ENCODE results near the gene FOCAD.

The FOCAD gene

DNA sequence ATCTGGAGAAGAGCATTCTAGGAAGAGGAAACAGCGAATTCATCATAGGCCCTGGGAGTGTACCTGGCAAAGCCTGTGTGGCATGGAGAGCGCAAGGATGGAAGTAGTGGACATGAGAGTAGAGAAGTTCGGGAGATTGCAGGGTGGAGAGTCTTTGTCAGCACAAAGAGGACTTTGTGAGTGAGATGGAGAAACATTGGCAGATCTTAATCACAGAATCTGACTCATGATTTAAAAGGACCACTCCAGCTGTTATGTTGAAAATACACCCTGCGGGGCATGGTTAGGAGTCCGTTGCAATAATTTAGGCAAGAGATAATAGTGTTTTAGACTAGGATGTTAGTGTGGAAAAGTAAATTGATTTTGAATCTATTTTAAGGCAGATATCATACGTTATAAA is 230.5 kb downstream of the FOCAD start:
- no peak overlapping the region for H2BK5ac ChIP-seq (ENCODE audit: low read depth, low read length, poor library complexity, severe bottlenecking)

DNA sequence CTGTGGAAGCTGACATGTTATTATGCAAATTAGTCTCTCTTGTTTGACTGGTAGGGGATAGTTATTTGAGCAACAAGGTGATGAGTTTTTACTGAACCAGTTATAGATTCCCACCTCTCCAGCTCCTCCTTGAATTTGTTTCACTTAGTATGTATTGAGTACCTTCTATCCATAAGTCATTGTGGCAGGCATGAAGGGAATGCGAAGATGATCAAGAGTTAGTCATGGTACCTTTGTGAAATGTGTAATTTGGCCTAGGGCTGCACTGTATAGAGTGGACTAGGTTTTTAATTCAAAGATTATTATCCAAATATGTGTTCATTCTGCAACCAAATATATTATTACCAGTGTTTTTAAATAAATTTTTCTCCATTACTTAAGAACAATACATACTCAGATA is 237.3 kb downstream of the FOCAD start:
- Histone ChIP-seq H3K27ac (ENCODE audit: low read length, poor library complexity, severe bottlenecking) (no peak overlapping the region), H4K91ac (ENCODE audit: low read length) (no peak overlapping the region)

More for the DNA sequence above, 230.5 kb downstream of the FOCAD start:
- no peak overlapping the region for H3K18ac ChIP-seq (ENCODE audit: low read depth in 1 of 2, low read length in 2 of 2)
- 94% methylated on average over 5 of the region's 6 CpGs for WGBS
- H3K9ac ChIP-seq (ENCODE audit: low read length) = no peak overlapping the region
- no peak overlapping the region for H4K91ac ChIP-seq (ENCODE audit: low read length)
- DNase-seq = no peak
- H3K4me3 ChIP-seq (ENCODE audit: insufficient read depth in 1 of 2, low read depth in 1 of 2, low read length in 2 of 2) = no peak overlapping the region
- no peak overlapping the region for H2AK5ac ChIP-seq (ENCODE audit: low read length, severe bottlenecking)
- H3K27ac ChIP-seq (ENCODE audit: low read length, poor library complexity, severe bottlenecking) = no peak overlapping the region
- H4K8ac ChIP-seq (ENCODE audit: low read length) = no peak overlapping the region
- no peaks in the 10 kb centered on the region for H3K27me3 ChIP-seq (ENCODE audit: control insufficient read depth in 1 of 2, insufficient read depth in 1 of 2, low read length in 2 of 2)
- H2BK120ac ChIP-seq (ENCODE audit: low read depth, low read length) = no peak overlapping the region
- no peak overlapping the region for H2AFZ ChIP-seq (ENCODE audit: low read depth, low read length)
- H3K4me2 ChIP-seq (ENCODE audit: low read length, poor library complexity, severe bottlenecking) = no peak overlapping the region
- H3K36me3 ChIP-seq (ENCODE audit: control insufficient read depth in 1 of 2, insufficient read depth in 2 of 2, low read depth in 1 of 2, low read length in 2 of 2) = peaks cover 3 to 84% of the 10 kb centered on the region in 2 experiments
- no peak overlapping the region for H2BK15ac ChIP-seq (ENCODE audit: low read depth, poor library complexity, severe bottlenecking)
- no peaks in the 10 kb centered on the region for H3K79me1 ChIP-seq (replicated peaks; ENCODE audit: low read length, poor library complexity, severe bottlenecking)
- H3K4me1 ChIP-seq (ENCODE audit: control insufficient read depth, insufficient read depth, low read depth, low read length) = no peaks in the 10 kb centered on the region
- peaks cover 5% of the 10 kb centered on the region for H3K9me3 ChIP-seq (ENCODE audit: control insufficient read depth, low read length)
- H3K23ac ChIP-seq (ENCODE audit: low read length in 2 of 2) = no peak overlapping the region
- no peak overlapping the region for H2BK12ac ChIP-seq (ENCODE audit: low read length in 2 of 2)
- no peak overlapping the region for H3K4ac ChIP-seq (ENCODE audit: low read depth in 1 of 2, low read length in 2 of 2)
- no peak overlapping the region for H3K14ac ChIP-seq (ENCODE audit: low read length in 2 of 2)

DNA sequence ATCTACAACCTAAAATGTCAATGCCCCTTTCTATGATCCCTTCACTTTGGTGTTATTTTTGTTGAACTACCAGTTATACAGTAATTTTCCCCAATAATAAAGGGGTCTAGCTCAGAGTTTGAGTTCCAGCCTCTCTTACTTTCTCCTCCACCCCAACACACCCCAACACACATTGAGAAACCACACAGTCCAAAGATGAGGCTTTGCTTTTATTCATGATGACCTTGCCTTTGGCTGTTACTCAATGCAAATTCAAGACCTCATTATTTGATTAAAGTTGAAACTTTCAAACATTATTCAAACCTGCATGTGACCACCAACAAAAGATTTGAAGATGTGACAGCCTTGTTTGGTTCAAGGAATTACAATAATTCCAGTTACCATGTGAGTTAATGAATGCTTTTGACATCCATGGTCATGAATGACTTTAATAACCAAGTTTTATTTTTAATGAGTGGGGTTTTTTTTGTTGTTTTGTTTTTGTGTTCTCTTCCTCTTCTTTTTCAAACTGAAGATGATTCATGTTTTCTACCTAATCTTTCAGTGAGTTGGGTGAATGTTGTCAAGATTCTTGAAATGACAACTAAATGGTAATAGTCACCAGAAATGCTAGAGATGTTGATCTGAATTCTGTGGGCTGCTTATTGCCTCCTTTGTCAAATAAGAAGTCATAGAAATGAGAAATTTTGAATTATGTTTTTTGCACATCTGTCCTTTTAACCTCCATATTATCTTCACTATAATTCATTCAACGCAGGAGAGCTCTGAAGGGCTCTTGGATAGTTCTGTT is 241.4 kb downstream of the FOCAD start:
- Histone ChIP-seq H3K14ac (ENCODE audit: low read length in 2 of 2) (no peak overlapping the region), H2BK12ac (ENCODE audit: low read length in 2 of 2) (no peak overlapping the region), H2AFZ (ENCODE audit: low read depth, low read length) (no peak overlapping the region), H4K8ac (ENCODE audit: low read length) (no peak overlapping the region), H3K23ac (ENCODE audit: low read length in 2 of 2) (no peak overlapping the region), H3K18ac (ENCODE audit: low read depth in 1 of 2, low read length in 2 of 2) (no peak overlapping the region), H2AK5ac (ENCODE audit: low read length, severe bottlenecking) (no peak overlapping the region), H2BK5ac (ENCODE audit: low read depth, low read length, poor library complexity, severe bottlenecking) (no peak overlapping the region), H3K36me3 (ENCODE audit: control insufficient read depth in 1 of 2, insufficient read depth in 2 of 2, low read depth in 1 of 2, low read length in 2 of 2) (peaks cover 2 to 60% of the 10 kb centered on the region in 2 experiments), H3K9me3 (ENCODE audit: control insufficient read depth, low read length) (no peaks in the 10 kb centered on the region), H3K27ac (ENCODE audit: low read length, poor library complexity, severe bottlenecking) (no peak overlapping the region), H3K4me2 (ENCODE audit: low read length, poor library complexity, severe bottlenecking) (no peak overlapping the region), H3K4ac (ENCODE audit: low read depth in 1 of 2, low read length in 2 of 2) (no peak overlapping the region), H2BK120ac (ENCODE audit: low read depth, low read length) (no peak overlapping the region), H3K4me1 (ENCODE audit: control insufficient read depth, insufficient read depth, low read depth, low read length) (no peaks in the 10 kb centered on the region), H3K4me3 (ENCODE audit: insufficient read depth in 1 of 2, low read depth in 1 of 2, low read length in 2 of 2) (no peak overlapping the region), H3K9ac (ENCODE audit: low read length) (no peak overlapping the region), H3K79me1 (replicated peaks; ENCODE audit: low read length, poor library complexity, severe bottlenecking) (no peaks in the 10 kb centered on the region), H4K91ac (ENCODE audit: low read length) (no peak overlapping the region), H2BK15ac (ENCODE audit: low read depth, poor library complexity, severe bottlenecking) (no peak overlapping the region), H3K27me3 (ENCODE audit: control insufficient read depth in 1 of 2, insufficient read depth in 1 of 2, low read length in 2 of 2) (no peaks in the 10 kb centered on the region)
- DNase-seq = no peak
- no CpG with 5 or more reads among the region's 1 CpG for WGBS

More for the DNA sequence above, 237.3 kb downstream of the FOCAD start:
- Histone ChIP-seq H2AK5ac (ENCODE audit: low read length, severe bottlenecking) (no peak overlapping the region), H3K4ac (ENCODE audit: low read depth in 1 of 2, low read length in 2 of 2) (no peak overlapping the region), H3K4me1 (ENCODE audit: control insufficient read depth, insufficient read depth, low read depth, low read length) (no peaks in the 10 kb centered on the region), H3K27me3 (ENCODE audit: control insufficient read depth in 1 of 2, insufficient read depth in 1 of 2, low read length in 2 of 2) (no peaks in the 10 kb centered on the region), H2BK5ac (ENCODE audit: low read depth, low read length, poor library complexity, severe bottlenecking) (no peak overlapping the region), H2BK15ac (ENCODE audit: low read depth, poor library complexity, severe bottlenecking) (no peak overlapping the region), H2BK120ac (ENCODE audit: low read depth, low read length) (no peak overlapping the region), H3K79me1 (replicated peaks; ENCODE audit: low read length, poor library complexity, severe bottlenecking) (no peaks in the 10 kb centered on the region), H3K4me3 (ENCODE audit: insufficient read depth in 1 of 2, low read depth in 1 of 2, low read length in 2 of 2) (no peak overlapping the region), H3K9ac (ENCODE audit: low read length) (no peak overlapping the region), H3K14ac (ENCODE audit: low read length in 2 of 2) (no peak overlapping the region), H2AFZ (ENCODE audit: low read depth, low read length) (no peak overlapping the region), H3K23ac (ENCODE audit: low read length in 2 of 2) (no peak overlapping the region), H2BK12ac (ENCODE audit: low read length in 2 of 2) (no peak overlapping the region), H3K9me3 (ENCODE audit: control insufficient read depth, low read length) (peaks cover 5% of the 10 kb centered on the region), H3K36me3 (ENCODE audit: control insufficient read depth in 1 of 2, insufficient read depth in 2 of 2, low read depth in 1 of 2, low read length in 2 of 2) (peaks cover 3 to 63% of the 10 kb centered on the region in 2 experiments), H3K18ac (ENCODE audit: low read depth in 1 of 2, low read length in 2 of 2) (no peak overlapping the region), H3K4me2 (ENCODE audit: low read length, poor library complexity, severe bottlenecking) (no peak overlapping the region), H4K8ac (ENCODE audit: low read length) (no peak overlapping the region)
- DNase-seq = no peak
- WGBS = no CpG with 5 or more reads among the region's 1 CpG

DNA sequence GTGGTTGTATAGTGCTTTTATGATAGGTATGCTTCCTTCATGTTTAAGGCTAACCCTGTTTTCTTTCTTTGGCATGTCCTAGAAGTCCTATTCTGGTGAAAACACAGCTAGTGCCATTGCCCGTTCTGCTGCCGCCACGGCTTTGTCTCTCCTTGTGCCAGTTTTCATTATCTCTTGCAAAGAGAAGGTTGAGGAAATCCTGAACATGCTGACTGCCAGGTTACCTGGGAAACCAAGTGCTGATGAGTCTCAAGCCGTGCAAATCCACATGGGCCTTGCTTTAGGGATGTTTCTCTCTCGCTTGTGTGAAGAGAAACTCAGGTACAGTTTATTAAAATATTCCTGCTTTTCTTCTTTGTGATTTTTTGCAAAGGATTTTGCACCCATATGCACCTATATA is 245.2 kb downstream of the FOCAD start:
- Histone ChIP-seq H3K27ac (ENCODE audit: low read length, poor library complexity, severe bottlenecking) (no peak overlapping the region), H3K4ac (ENCODE audit: low read depth in 1 of 2, low read length in 2 of 2) (no peak overlapping the region), H3K27me3 (ENCODE audit: control insufficient read depth in 1 of 2, insufficient read depth in 1 of 2, low read length in 2 of 2) (no peaks in the 10 kb centered on the region), H2BK15ac (ENCODE audit: low read depth, poor library complexity, severe bottlenecking) (no peak overlapping the region), H3K79me1 (replicated peaks; ENCODE audit: low read length, poor library complexity, severe bottlenecking) (no peaks in the 10 kb centered on the region), H2AFZ (ENCODE audit: low read depth, low read length) (no peak overlapping the region), H4K8ac (ENCODE audit: low read length) (no peak overlapping the region), H3K4me1 (ENCODE audit: control insufficient read depth, insufficient read depth, low read depth, low read length) (no peaks in the 10 kb centered on the region), H3K4me2 (ENCODE audit: low read length, poor library complexity, severe bottlenecking) (no peak overlapping the region), H3K4me3 (ENCODE audit: insufficient read depth in 1 of 2, low read depth in 1 of 2, low read length in 2 of 2) (no peak overlapping the region), H3K36me3 (ENCODE audit: control insufficient read depth in 1 of 2, insufficient read depth in 2 of 2, low read depth in 1 of 2, low read length in 2 of 2) (peaks cover 2 to 69% of the 10 kb centered on the region in 2 experiments), H3K9me3 (ENCODE audit: control insufficient read depth, low read length) (no peaks in the 10 kb centered on the region), H3K18ac (ENCODE audit: low read depth in 1 of 2, low read length in 2 of 2) (no peak overlapping the region), H3K14ac (ENCODE audit: low read length in 2 of 2) (no peak overlapping the region), H2BK5ac (ENCODE audit: low read depth, low read length, poor library complexity, severe bottlenecking) (no peak overlapping the region), H2AK5ac (ENCODE audit: low read length, severe bottlenecking) (no peak overlapping the region), H3K9ac (ENCODE audit: low read length) (no peak overlapping the region), H2BK12ac (ENCODE audit: low read length in 2 of 2) (no peak overlapping the region), H4K91ac (ENCODE audit: low read length) (no peak overlapping the region), H3K23ac (ENCODE audit: low read length in 2 of 2) (no peak overlapping the region), H2BK120ac (ENCODE audit: low read depth, low read length) (no peak overlapping the region)
- DNase-seq = no peak
- WGBS = 98% methylated on average over 4 of the region's 5 CpGs
